B cell (primary cell): ENCODE data around the gene DIRAS1. TPM values are rescaled to one million over a fixed set of nuclear protein-coding genes. Genes with fewer than 3 reads are reported as not detected.

Experiments used
- ATAC-seq: fragments of 200-7000 bp; cut with Tn5 transposase; one replicate; pipeline ENCODE4 v1.10.0; 2021; ENCODE audit warnings: low read depth, mild to moderate bottlenecking, moderate number of reproducible peaks, moderate library complexity
- CTCF ChIA-PET: fragments of 350-600 bp; sonication (Branson Sonifier 250); formaldehyde crosslinking; loops from one replicate; lab custom pipeline; 2021; ENCODE audit warnings: antibody characterized with exemption, inconsistent platforms; lab: Charles Lee
- POLR2A ChIA-PET: fragments of 350-600 bp; sonication (Branson Sonifier 250); formaldehyde crosslinking; loops from one replicate; lab custom pipeline; 2021; ENCODE audit warnings: antibody characterized with exemption; lab: Charles Lee
- DNase-seq: peaks from one replicate; pipeline ENCODE4 v3.0.0; 2013
- H2AFZ ChIP-seq: 2 replicates; pipeline ENCODE4 v1.6.1; 2012; ENCODE audit warnings: mild to moderate bottlenecking, low read depth, low read length; ENCODE audit not compliant: insufficient read depth, poor library complexity, severe bottlenecking
- H3K27ac ChIP-seq, 2 donors: 1 replicate in 1 of 2; 2 replicates in 1 of 2; pipeline ENCODE4 v1.5.1; 2012 to 2013; ENCODE audit warnings: low read length in 2 of 2, mild to moderate bottlenecking in 2 of 2, moderate library complexity in 1 of 2
- H3K27me3 ChIP-seq, 4 experiments: fragments of 200-600 bp in 1 of 4; sonication (generic) in 1 of 4; replicated peaks in 1 of 4; 1 replicate in 2 of 4; 2 replicates in 2 of 4; pipeline versions ENCODE4 v1.6.1 to v1.7.0; 2013 to 2016; ENCODE audit warnings: low read length in 3 of 4, mild to moderate bottlenecking in 2 of 4, mixed read lengths in 1 of 4, moderate library complexity in 1 of 4; ENCODE audit not compliant: insufficient read depth in 4 of 4, control insufficient read depth in 3 of 4; ENCODE audit errors: control extremely low read depth in 1 of 4
- H3K36me3 ChIP-seq, 2 experiments: replicated peaks in 1 of 2; 1 replicate in 1 of 2; 2 replicates in 1 of 2; pipeline versions ENCODE4 v1.6.1 to v1.7.1; 2013; ENCODE audit warnings: low read length in 1 of 2; ENCODE audit not compliant: insufficient read depth in 2 of 2, control insufficient read depth in 1 of 2; ENCODE audit errors: control extremely low read depth in 1 of 2, extremely low read depth in 1 of 2
- H3K4me1 ChIP-seq, 2 donors: fragments of 200-600 bp in 1 of 2; sonication (generic) in 1 of 2; 1 replicate in 1 of 2; 2 replicates in 1 of 2; pipeline versions ENCODE4 v1.5.1 to v1.6.1; 2013 to 2017; ENCODE audit warnings: low read length in 2 of 2; ENCODE audit not compliant: control insufficient read depth in 2 of 2, insufficient read depth in 2 of 2
- H3K4me2 ChIP-seq: replicated peaks from 2 replicates; pipeline ENCODE3; 2012; ENCODE audit warnings: mild to moderate bottlenecking, low read depth, low read length; ENCODE audit not compliant: poor library complexity, severe bottlenecking
- H3K4me3 ChIP-seq, 5 experiments: fragments of 200-600 bp in 1 of 5; sonication (generic) in 1 of 5; 1 replicate in 3 of 5; 2 replicates in 2 of 5; pipeline versions ENCODE4 v1.5.1 to v1.7.0; 2011 to 2016; ENCODE audit warnings: low read length in 4 of 5, mild to moderate bottlenecking in 4 of 5, low read depth in 2 of 5, control low read depth in 1 of 5, moderate library complexity in 1 of 5; ENCODE audit not compliant: insufficient read depth in 1 of 5; ENCODE audit errors: control extremely low read depth in 1 of 5, extremely low read depth in 1 of 5
- H3K79me2 ChIP-seq: fragments of 200-600 bp; sonication (generic); one replicate; pipeline ENCODE4 v1.6.0; 2016; ENCODE audit warnings: low read length; ENCODE audit not compliant: control insufficient read depth, insufficient read depth
- H3K9ac ChIP-seq: fragments of 200-600 bp; sonication (generic); 2 replicates; pipeline ENCODE4 v1.6.1; 2017; ENCODE audit warnings: mild to moderate bottlenecking, low read length, moderate library complexity
- H3K9me3 ChIP-seq, 3 donors: one replicate each; pipeline versions ENCODE4 v1.6.1 to v1.7.1; 2013; ENCODE audit warnings: low read length in 2 of 3; ENCODE audit not compliant: control insufficient read depth in 2 of 3, insufficient read depth in 1 of 3; ENCODE audit errors: control extremely low read depth in 1 of 3
- H4K20me1 ChIP-seq: 2 replicates; pipeline ENCODE4 v1.6.0; 2012; ENCODE audit warnings: mild to moderate bottlenecking, low read length; ENCODE audit not compliant: insufficient read depth, control insufficient read depth, poor library complexity, severe bottlenecking
- H3K27ac Mint-ChIP-seq: one replicate; pipeline ENCODE4 v1.8.0; 2021; ENCODE audit warnings: mixed read lengths
- H3K27me3 Mint-ChIP-seq: one replicate; pipeline ENCODE4 v1.8.0; 2021; ENCODE audit warnings: mixed read lengths
- H3K4me1 Mint-ChIP-seq: one replicate; pipeline ENCODE4 v1.8.0; 2021; ENCODE audit warnings: mixed read lengths
- H3K4me3 Mint-ChIP-seq: one replicate; pipeline ENCODE4 v1.8.0; 2021; ENCODE audit warnings: mixed read lengths
- H3K9me3 Mint-ChIP-seq: one replicate; pipeline ENCODE4 v1.8.0; 2022; ENCODE audit warnings: mixed read lengths; ENCODE audit not compliant: insufficient read depth
- CTCF ChIP-seq: fragments of 200-600 bp; IDR thresholded peaks from one replicate; pipeline ENCODE4 v1.8.0; 2022; ENCODE audit warnings: antibody characterized with exemption, mild to moderate bottlenecking
- EZH2 ChIP-seq: IDR thresholded peaks from 2 replicates; pipeline ENCODE4 v1.6.1; 2012; ENCODE audit warnings: borderline replicate concordance, low read depth, mild to moderate bottlenecking, moderate library complexity, low read length; ENCODE audit not compliant: insufficient read depth, poor library complexity, severe bottlenecking
- WGBS: methylation state at CpG from one replicate; pipeline ENCODE4 v1.1.5; 2013; ENCODE audit warnings: missing lambda C conversion rate; ENCODE audit not compliant: insufficient coverage; 5-methylcytosine and 5-hydroxymethylcytosine counted together
- intact Hi-C: fragments of 100-400 bp; cut with micrococcal nuclease; formaldehyde crosslinking; loops from one replicate; pipeline ENCODE4 v1.10.0; 2022
- polyA plus RNA-seq: library from polyadenylated mRNA; depleted of rRNA; stranded (reverse); fragments of >200 nt; gene quantifications from 2 replicates; pipeline ENCODE4 v1.2.3, GENCODE V29; 2012
- total RNA-seq, 2 donors: library from RNA; stranded (reverse); fragments of 120-200 nt in 1 of 2; gene quantifications; 1 replicate in 1 of 2; 2 replicates in 1 of 2; pipeline versions ENCODE4 v1.2.3 to v1.2.4, GENCODE V29; 2013 to 2022

The DIRAS1 gene
- total and polyA plus RNA-seq, 2 donors (not counting 1 experiment from before 2014, with no cell fraction given), result 5.2 to 23.7 TPM

- no peaks in the 10 kb centered on the region for H3K27me3 ChIP-seq
- 10% methylated on average over 9 of the region's 9 CpGs for WGBS
- peaks cover 0 to 14% of the 10 kb centered on the region in 2 experiments for H3K36me3 ChIP-seq
- ChIA-PET CTCF (interaction anchor here (0.7 to 4.7 kb wide), 8 partner anchors 9 to 80 kb away, joined by 3 to 45 read pairs (median 6); no protein-coding TSS in a partner anchor), POLR2A (interaction anchor here (0.5 to 6.7 kb wide), 13 partner anchors 8 to 582 kb away, joined by 3 to 86 read pairs (median 10); partner anchors contain the start of genes GADD45B and SGTA)
- peaks cover 58% of the 10 kb centered on the region for H3K79me2 ChIP-seq
- intact Hi-C loops, result loop anchor here (1.0 kb wide), 3 partner anchors 9 to 48 kb away; partner anchors contain the start of gene SLC39A3
- peak overlapping the region; percentile 22 for H2AFZ ChIP-seq
- TF ChIP-seq EZH2 (no peak), CTCF (no peak)
- peaks cover 54 to 59% of the 10 kb centered on the region in 2 donors for H3K4me1 ChIP-seq
- Mint-ChIP-seq H3K27ac (peak overlapping the region; percentile 85), H3K4me3 (peak overlapping the region; percentile 89), H3K27me3 (no peaks in the 10 kb centered on the region), H3K9me3 (no peaks in the 10 kb centered on the region), H3K4me1 (peaks cover 44% of the 10 kb centered on the region)
- DNase-seq (peak; percentile 28), ATAC-seq (no peak)
- H3K4me2 ChIP-seq, result peak overlapping the region; percentile 96
- H3K9me3 ChIP-seq, result peaks cover 0 to 3% (median 0%) of the 10 kb centered on the region in 3 donors
- H3K27ac ChIP-seq, result peak overlapping the region; percentile 81 to 89
- H3K9ac ChIP-seq, result peak overlapping the region; percentile 94
- peaks cover 20% of the 10 kb centered on the region for H4K20me1 ChIP-seq
- peak overlapping the region; percentile 58 to 96 (median 77) for H3K4me3 ChIP-seq
Observed at GRCh38 chr19:2701361-2702169, 19.6 kb downstream of the DIRAS1 start.
